Ascending aorta (tissue), 2 donors: ENCODE measurements around the gene P2RX6. TPM values are rescaled to one million over a fixed set of nuclear protein-coding genes. Genes with fewer than 3 reads are reported as not detected.

Experiments
- DNase-seq, 2 donors: peaks; one replicate each; pipeline ENCODE4 v3.0.0-alpha.2; 2019; ENCODE audit warnings: low spot score in 2 of 2
- H3K27ac ChIP-seq, 2 donors: fragments of 200-600 bp; sonication (generic); one replicate each; pipeline ENCODE4 v1.5.1; 2016 to 2017; ENCODE audit warnings: mild to moderate bottlenecking in 1 of 2
- H3K27me3 ChIP-seq: fragments of 200-600 bp; sonication (generic); one replicate; pipeline ENCODE4 v1.5.1; 2017
- H3K36me3 ChIP-seq, 2 donors: fragments of 200-600 bp; sonication (generic); one replicate each; pipeline ENCODE4 v1.5.1; 2016
- H3K4me1 ChIP-seq, 2 donors: fragments of 200-600 bp; sonication (generic); one replicate each; pipeline ENCODE4 v1.5.1; 2016 to 2017; ENCODE audit warnings: mild to moderate bottlenecking in 1 of 2
- H3K4me3 ChIP-seq, 2 donors: fragments of 200-600 bp; sonication (generic); one replicate each; pipeline ENCODE4 v1.5.1; 2016 to 2017; ENCODE audit warnings: mild to moderate bottlenecking in 1 of 2
- H3K9me3 ChIP-seq, 2 donors: fragments of 200-600 bp; sonication (generic); one replicate each; pipeline ENCODE4 v1.5.1; 2016
- CTCF ChIP-seq, 3 experiments: fragments of 200-600 bp in 2 of 3; fragments of 450-650 bp in 1 of 3; sonication (generic) in 2 of 3; IDR thresholded peaks; one replicate each; pipeline ENCODE4 v1.5.1; 2016 to 2019; ENCODE audit warnings: antibody characterized with exemption in 3 of 3, mild to moderate bottlenecking in 1 of 3, moderate library complexity in 1 of 3
- intact Hi-C: fragments of 100-400 bp; cut with DNase I; formaldehyde crosslinking; loops from one replicate; pipeline ENCODE4 v1.15.1; 2023
- total RNA-seq: library from RNA; depleted of rRNA; stranded (reverse); fragments of >200 nt; gene quantifications from one replicate; pipeline ENCODE4 v1.1.0, GENCODE V29; 2016

The P2RX6 gene
- total RNA-seq, 1 donor from 2014 or later, result not detected

DNA sequence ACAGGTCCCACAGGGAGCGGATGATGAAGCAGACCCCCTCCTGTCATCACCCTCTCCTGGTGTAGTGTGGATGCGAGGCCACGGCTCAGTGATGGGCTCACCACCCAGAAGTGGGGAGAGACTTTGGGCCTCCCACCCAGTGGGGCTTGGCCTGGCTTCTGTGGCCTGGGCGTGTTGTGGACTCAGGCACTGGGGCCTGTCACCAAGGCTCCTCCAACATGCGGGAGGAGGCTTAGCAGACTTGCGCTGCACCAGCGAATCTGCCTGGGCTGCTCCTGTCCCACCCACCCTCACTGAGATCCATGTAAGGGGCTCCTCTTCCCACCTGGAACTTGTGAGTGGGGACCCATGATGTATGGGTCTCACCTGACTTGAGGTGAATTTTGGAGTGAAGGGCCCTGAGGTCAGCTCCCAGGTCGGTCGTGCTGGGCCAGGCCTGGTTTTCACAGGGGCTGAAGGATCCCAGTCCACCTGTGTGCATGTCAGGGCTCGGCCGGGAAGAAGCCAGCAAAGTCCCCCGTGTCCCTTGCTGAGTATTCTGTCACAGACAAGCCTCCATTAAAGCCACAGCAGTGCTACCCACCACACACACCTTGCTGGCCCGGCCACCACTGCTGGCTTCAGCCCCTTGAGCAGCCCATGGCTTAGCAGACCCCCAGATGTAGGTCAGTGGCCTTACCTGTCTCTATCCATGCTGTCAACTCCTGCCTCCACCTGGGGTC is 17.3 kb upstream of the P2RX6 start:
- Histone ChIP-seq H3K4me3 (no peak overlapping the region), H3K9me3 (no peaks in the 10 kb centered on the region), H3K4me1 (peaks cover 5 to 18% of the 10 kb centered on the region in 2 donors), H3K27ac (no peak overlapping the region), H3K27me3 (no peaks in the 10 kb centered on the region), H3K36me3 (peaks cover 34 to 68% of the 10 kb centered on the region in 2 donors)
- intact Hi-C loops, result no loop called here
- DNase-seq, result no peak
- TF ChIP-seq CTCF (IDR thresholded peaks at IDR 0.05), result no peak

DNA sequence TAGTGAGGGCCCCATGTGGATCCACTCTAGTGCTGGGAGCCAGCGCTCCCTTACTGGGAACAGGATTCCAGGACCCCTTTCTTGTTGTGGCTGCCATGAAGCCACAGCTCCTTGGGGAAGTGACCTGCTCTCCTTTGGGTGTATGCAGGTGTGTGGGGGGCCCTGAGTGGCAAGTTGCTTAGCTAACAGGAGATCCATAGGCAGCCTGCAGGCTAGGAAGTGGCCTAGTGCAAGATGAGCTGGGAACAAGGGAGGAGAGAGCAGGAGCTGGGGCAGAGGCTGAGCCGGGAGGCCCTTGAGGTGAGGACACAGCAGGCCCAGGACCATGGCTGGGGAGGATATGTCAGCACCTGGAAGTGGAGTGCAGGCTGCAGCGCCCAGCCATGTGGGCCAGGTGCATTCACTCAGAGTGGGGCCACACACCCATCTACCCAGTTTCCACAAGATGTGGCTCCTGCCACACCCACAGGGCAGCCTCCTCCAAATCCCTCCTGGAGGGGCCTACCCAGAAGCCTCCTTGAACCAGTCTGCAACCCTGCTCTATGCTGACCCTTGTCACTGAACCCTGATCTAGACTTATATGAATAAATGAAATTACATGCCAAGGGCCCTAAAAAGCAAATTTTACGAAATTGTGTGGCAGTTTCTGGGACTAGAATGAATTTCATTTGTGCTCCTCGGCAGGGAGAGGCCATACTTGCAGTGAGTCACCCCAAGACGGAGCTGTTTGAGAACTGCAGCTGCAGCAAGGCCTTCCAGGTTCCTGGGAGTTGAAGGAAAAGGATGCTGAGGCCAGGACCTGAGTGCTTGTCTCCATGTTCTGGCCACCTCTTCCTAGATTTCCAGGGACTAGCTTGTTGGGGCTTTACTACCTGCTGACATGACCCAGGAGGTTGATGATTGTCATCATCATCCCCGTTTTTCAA is 16.3 kb upstream of the P2RX6 start:
- no peak overlapping the region for H3K27ac ChIP-seq
- DNase-seq, result no peak
- intact Hi-C loops, result no loop called here
- no peaks in the 10 kb centered on the region for H3K27me3 ChIP-seq
- H3K36me3 ChIP-seq, result peaks cover 24 to 59% of the 10 kb centered on the region in 2 donors
- no peak for TF ChIP-seq CTCF (IDR thresholded peaks at IDR 0.05)
- H3K9me3 ChIP-seq, result no peaks in the 10 kb centered on the region
- peaks cover 12 to 27% of the 10 kb centered on the region in 2 donors for H3K4me1 ChIP-seq
- no peak overlapping the region for H3K4me3 ChIP-seq

DNA sequence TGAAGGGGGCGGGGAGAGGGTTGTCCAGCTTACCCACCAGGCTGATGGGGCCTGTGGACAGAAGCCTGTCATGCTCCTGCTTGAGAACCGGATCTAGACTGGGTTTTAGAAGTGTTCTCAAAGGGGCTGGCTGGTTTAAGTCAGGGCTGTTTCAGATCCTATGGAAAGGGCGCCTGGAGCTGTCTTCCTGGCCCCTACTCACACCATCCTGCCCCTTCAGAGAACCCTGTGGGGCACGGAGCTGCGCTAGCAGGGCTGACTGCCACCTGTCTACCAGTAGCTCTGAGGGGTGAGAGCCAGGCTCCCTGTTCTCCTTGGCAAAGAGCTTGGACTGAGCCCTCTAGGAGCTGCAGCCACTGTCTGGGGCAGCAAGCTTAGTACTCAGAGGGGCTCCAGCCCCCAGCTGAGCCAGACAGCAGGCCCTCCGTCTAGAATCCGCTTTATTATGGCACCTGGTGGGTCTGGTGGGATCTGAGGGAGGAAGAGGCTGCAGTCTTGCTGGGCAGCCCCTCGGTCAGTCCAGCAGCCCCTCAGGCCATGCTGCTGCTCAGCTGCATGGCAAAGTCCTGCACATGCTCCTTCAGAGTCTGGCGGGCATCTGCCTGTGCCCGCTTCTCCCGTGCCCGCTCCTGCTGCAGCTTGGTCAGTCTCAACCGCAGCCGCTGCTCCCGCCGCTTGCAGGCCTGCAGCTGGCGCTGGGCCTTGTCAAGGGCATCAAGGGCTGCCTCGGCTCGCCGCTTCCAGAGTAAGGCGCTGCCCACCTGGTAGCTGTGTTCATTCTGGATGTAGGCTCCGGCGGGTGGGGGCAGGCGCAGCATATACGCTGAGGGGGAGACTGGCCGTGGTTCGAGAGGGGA is 15.4 kb upstream of the P2RX6 start:
- Histone ChIP-seq H3K27me3 (no peaks in the 10 kb centered on the region), H3K4me3 (peak overlapping the region in 1 of 2 donors; percentile 94), H3K9me3 (no peaks in the 10 kb centered on the region), H3K36me3 (peaks cover 19 to 51% of the 10 kb centered on the region in 2 donors), H3K4me1 (peaks cover 13 to 30% of the 10 kb centered on the region in 2 donors), H3K27ac (peak overlapping the region in 1 of 2 donors; percentile 98)
- intact Hi-C loops, result loop anchor here (10.0 kb wide), 1 partner anchor 85 kb away; the partner anchor contains the start of gene CRKL
- no peak for DNase-seq
- TF ChIP-seq CTCF (IDR thresholded peaks at IDR 0.05), result no peak

- TF ChIP-seq CTCF (IDR thresholded peaks at IDR 0.05), result no peak
- H3K36me3 ChIP-seq, result peaks cover 19 to 43% of the 10 kb centered on the region in 2 donors
- intact Hi-C loops, result loop anchor here (10.0 kb wide), 1 partner anchor 86 kb away; the partner anchor contains the start of gene CRKL
- no peaks in the 10 kb centered on the region for H3K27me3 ChIP-seq
- DNase-seq, result no peak
- peak overlapping the region; percentile 70 to 94 for H3K4me3 ChIP-seq
- H3K9me3 ChIP-seq, result no peaks in the 10 kb centered on the region
- H3K4me1 ChIP-seq, result peaks cover 13 to 30% of the 10 kb centered on the region in 2 donors
- H3K27ac ChIP-seq, result peak overlapping the region; percentile 97 to 98
Observed at GRCh38 chr22:21000207-21000986, 14.6 kb upstream of the P2RX6 start.
